Mesodermal cell (in vitro differentiated cells): ENCODE results near the gene CBX2.

ENCODE experiments used
- H3K27ac ChIP-seq: 2 replicates; pipeline ENCODE4 v1.7.0; 2013; ENCODE audit warnings: mild to moderate bottlenecking, low read depth, low read length, moderate library complexity; ENCODE audit not compliant: severe bottlenecking
- H3K36me3 ChIP-seq: 2 replicates; pipeline ENCODE4 v1.7.1; 2013; ENCODE audit warnings: mild to moderate bottlenecking, low read length, moderate library complexity; ENCODE audit not compliant: control insufficient read depth, insufficient read depth
- H3K4me1 ChIP-seq: one replicate; pipeline ENCODE4 v1.7.1; 2013; ENCODE audit warnings: mild to moderate bottlenecking, low read length; ENCODE audit not compliant: insufficient read depth, control insufficient read depth, poor library complexity, severe bottlenecking
- H3K4me3 ChIP-seq: 2 replicates; pipeline ENCODE4 v1.7.0; 2013; ENCODE audit warnings: low read length, control low read depth, mild to moderate bottlenecking; ENCODE audit not compliant: insufficient read depth, poor library complexity, severe bottlenecking; ENCODE audit errors: extremely low read depth
- H3K9me3 ChIP-seq: 2 replicates; pipeline ENCODE4 v1.7.1; 2013; ENCODE audit warnings: mild to moderate bottlenecking, low read length, moderate library complexity; ENCODE audit not compliant: control insufficient read depth
- WGBS, 2 experiments: methylation state at CpG; one replicate each; pipeline ENCODE4 v1.1.5; 2013; ENCODE audit warnings: missing lambda C conversion rate in 2 of 2; ENCODE audit not compliant: insufficient coverage in 2 of 2; 5-methylcytosine and 5-hydroxymethylcytosine counted together

The CBX2 gene

DNA sequence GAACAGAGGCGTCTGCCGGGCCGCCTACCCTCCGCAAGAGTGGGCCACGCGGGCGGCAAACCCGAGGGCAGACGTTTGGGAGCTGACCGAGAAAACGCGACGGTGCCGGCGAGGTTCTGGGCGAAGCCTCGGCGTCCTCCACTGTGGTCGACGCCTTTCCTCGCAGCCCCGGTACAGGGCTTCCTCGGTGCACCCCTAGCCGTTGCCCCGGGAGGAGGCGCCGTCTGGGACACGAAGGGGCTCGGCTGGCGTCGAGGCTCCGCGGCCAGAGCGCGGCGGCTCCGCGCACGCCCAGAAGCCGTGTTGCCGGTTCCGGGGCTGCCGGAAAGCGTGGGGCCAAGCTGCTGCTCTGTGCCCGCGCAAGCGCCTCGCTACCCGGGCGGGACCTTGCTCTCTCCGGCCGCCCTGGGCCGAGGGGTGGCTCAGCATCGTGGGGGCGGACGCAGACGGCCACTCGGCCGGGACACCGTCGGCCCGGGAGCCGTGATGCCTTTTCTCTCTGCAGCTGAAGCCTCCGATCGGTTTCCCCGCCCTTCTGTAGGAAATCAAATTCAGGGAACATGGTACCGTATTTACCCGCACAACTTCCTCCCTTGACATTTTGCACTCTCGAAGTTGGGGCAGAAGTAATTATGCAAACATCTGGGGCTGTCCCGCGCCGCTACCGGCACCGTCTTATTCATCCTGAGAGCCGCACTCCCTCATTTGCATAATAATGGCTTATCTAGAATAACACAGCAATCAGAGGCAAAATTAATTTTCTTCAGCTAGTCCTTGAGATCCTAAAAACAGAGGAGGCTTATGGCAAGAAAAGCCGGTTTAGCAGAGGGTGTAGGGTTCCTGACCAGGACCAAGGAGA, 26.3 kb downstream of the CBX2 start:
- H3K4me1 ChIP-seq = peaks cover 7% of the 10 kb centered on the region
- 2% methylated on average over 73 to 75 of the region's 76 CpGs for WGBS, 2 experiments
- no peaks in the 10 kb centered on the region for H3K9me3 ChIP-seq
- H3K27ac ChIP-seq = no peak overlapping the region
- H3K36me3 ChIP-seq = no peaks in the 10 kb centered on the region
- H3K4me3 ChIP-seq = peak overlapping the region; percentile 5

DNA sequence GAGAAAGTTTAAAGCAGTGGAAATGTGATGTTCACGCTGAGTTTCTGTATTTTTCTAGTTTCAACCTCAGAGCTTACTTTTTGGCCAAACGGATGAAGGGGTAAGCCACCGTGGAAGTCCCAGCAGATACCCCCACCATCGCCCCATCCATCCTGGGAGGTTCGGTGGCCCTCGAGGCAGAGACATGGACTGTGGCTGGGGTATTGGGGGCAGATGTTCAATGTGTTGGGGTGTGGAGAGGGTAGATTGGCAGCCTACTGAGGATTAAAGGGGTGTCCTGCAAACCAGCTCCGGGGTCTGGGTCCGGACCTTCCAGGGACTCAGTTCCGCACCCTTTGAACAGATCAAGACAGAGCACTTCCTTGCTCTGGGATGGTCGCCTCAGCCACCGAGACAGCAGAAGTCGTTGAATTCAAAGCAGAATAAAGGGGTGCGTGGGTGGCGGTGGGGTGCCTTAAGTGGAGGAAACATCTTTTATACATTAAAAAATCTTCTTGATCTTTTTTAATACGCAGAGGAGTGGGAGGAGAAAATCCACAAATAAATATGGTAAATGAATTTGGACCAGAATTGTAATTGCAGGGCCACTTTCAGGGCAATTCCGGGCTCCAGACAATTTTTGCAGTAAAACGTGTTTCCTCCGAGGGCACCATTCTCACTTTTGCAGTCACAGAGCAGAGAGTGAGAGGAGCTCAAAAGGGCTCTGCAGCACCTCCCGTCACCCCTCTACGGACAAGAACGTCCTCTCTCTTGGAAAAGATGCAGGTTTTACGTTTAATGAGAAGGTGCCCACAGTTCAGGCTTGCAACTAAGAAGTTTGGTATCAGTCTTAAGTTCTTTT, 27.1 kb downstream of the CBX2 start:
- Histone ChIP-seq H3K4me1 (peaks cover 5% of the 10 kb centered on the region), H3K27ac (no peak overlapping the region)
- 6 to 12% methylated on average over 9 to 11 of the region's 22 CpGs for WGBS, 2 experiments

DNA sequence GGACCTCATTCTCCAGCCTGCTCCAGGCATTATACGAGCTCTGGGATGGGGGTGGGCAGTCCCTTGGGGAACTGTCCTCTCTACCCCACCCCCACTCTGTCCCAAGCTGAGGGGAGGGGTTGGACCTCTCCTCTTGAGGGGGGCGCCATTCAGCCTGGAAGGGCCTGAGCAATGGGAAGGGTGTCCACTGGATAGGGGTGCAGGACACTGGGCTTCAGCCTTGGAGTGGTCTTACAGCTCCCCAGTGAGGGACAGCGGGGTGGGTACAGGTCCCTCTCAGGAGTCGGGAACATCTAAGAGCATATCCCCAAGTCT, 28.5 kb downstream of the CBX2 start:
- Histone ChIP-seq H3K27ac (no peak overlapping the region), H3K4me1 (peaks cover 9% of the 10 kb centered on the region), H3K36me3 (no peaks in the 10 kb centered on the region), H3K9me3 (no peaks in the 10 kb centered on the region), H3K4me3 (no peak overlapping the region)
- 11 to 47% methylated on average over 2 of the region's 4 CpGs for WGBS, 2 experiments

More for the DNA sequence above, 27.1 kb downstream of the CBX2 start:
- Histone ChIP-seq H3K4me3 (no peak overlapping the region), H3K9me3 (no peaks in the 10 kb centered on the region), H3K36me3 (no peaks in the 10 kb centered on the region)

DNA sequence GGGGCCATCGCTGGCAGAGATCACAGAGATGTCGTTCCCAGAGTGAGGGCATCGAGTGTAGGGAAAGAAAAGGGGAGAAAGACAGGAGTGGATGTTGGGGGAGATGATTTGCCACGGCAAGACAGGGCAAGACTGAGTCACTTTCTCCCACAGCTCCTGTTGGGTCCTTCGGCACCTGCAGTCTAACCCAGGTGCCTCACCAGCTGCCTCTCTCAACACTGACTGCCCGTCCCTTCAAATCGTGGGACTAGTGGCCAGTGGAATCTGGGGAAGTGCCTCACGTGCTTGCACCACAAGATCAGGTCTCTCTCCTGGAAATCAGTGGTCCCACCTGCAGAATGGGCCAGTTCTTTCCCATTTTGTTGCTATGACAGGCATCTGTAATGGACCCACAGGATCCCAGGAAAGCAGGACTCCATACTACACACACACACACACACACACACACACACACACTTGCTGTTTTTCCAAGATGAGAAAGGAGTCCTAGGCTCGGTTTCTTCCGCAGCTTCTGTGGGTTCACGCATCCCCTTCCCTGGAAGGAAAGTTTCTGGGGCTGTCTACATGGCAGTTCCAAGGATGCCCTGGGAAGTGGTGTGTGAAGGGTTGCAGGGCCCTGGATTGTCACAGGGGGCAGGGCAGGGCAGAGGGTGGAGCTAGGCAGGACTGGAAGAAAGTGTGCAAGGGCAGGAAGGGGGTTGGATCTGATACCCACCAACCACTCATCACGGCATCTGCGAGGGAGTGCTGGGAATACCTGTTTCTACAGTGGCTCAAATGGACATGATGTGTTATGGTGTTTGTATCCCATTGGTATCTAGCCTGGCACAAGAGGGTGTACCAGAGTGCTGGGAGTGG, 29.1 kb downstream of the CBX2 start:
- WGBS, 2 experiments = 34 to 44% methylated on average over 11 to 12 of the region's 13 CpGs
- H3K36me3 ChIP-seq = no peaks in the 10 kb centered on the region
- H3K9me3 ChIP-seq = no peaks in the 10 kb centered on the region
- H3K4me1 ChIP-seq = peaks cover 12% of the 10 kb centered on the region
- H3K4me3 ChIP-seq = no peak overlapping the region
- no peak overlapping the region for H3K27ac ChIP-seq

DNA sequence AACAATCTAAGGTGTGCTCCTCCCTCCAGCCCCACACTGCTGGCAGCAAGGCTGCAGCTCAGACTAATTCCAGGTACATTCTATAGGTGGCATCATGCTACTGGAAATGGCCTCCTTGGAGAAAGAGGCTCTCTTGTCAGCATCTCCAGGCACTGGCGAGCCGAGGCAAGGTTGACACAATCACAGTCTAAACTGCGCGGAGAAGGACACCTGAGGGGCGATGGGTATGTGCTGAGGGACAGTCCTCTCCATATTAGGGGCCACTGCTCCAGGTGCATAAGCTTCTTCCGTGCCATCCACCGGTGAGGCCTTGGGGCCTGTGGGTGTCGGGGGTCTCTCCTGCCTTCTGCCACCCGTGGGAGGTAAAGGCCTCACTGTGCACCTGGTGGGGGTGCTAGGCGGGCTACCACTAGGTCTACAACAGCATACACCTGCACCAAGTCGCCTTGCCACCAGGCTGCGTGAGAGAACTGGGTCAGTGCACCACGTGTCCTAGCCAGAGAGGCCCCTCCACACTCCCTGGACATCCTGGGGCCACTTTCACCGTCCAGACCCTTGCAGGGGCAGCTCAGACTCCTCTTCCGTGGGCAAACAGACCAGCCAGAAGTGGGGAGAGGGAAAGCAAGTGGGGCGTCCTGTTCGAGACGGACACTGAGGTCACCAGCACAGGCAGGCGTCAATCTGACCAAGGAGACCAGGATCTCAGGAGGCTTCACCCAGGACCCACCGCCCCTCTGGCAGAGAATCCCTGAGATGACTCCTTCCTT, 31.0 kb downstream of the CBX2 start:
- no peak overlapping the region for H3K4me3 ChIP-seq
- 19 to 23% methylated on average over 15 to 17 of the region's 20 CpGs for WGBS, 2 experiments
- no peak overlapping the region for H3K27ac ChIP-seq
- no peaks in the 10 kb centered on the region for H3K9me3 ChIP-seq
- peaks cover 12% of the 10 kb centered on the region for H3K4me1 ChIP-seq
- H3K36me3 ChIP-seq = no peaks in the 10 kb centered on the region

DNA sequence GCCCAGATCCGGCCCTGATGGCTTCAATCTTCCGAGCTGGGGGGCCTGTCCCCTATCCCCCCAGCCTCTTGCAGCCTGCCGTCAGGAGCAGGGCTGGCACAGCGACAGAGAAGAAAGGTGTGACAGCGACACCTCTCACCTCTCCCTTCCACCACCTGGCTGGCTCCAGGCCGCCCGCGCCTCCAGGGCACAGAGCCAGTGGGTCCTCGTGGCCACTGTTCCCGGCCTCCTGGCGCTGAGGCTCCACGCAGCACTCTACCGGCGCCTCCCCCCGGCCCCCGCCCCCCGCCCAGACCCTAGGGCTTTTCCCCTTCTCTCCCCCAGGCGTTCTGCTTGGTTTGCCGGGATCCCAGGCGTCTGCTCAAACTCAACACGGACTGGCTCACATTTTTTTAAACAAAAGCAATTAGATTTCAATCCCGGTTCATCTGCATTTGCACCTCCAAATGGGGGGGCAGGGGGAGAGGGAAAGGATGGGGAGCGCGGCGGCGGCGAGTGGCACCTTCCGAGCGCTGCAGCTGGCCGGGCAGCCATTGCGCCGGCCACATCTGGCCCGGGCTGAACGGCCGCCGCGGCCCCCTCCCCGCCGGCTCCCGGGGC, 31.7 kb downstream of the CBX2 start:
- no peaks in the 10 kb centered on the region for H3K36me3 ChIP-seq
- WGBS, 2 experiments = 2 to 3% methylated on average over 11 to 12 of the region's 40 CpGs
- no peaks in the 10 kb centered on the region for H3K9me3 ChIP-seq
- H3K27ac ChIP-seq = no peak overlapping the region
- no peak overlapping the region for H3K4me3 ChIP-seq
- peaks cover 12% of the 10 kb centered on the region for H3K4me1 ChIP-seq

DNA sequence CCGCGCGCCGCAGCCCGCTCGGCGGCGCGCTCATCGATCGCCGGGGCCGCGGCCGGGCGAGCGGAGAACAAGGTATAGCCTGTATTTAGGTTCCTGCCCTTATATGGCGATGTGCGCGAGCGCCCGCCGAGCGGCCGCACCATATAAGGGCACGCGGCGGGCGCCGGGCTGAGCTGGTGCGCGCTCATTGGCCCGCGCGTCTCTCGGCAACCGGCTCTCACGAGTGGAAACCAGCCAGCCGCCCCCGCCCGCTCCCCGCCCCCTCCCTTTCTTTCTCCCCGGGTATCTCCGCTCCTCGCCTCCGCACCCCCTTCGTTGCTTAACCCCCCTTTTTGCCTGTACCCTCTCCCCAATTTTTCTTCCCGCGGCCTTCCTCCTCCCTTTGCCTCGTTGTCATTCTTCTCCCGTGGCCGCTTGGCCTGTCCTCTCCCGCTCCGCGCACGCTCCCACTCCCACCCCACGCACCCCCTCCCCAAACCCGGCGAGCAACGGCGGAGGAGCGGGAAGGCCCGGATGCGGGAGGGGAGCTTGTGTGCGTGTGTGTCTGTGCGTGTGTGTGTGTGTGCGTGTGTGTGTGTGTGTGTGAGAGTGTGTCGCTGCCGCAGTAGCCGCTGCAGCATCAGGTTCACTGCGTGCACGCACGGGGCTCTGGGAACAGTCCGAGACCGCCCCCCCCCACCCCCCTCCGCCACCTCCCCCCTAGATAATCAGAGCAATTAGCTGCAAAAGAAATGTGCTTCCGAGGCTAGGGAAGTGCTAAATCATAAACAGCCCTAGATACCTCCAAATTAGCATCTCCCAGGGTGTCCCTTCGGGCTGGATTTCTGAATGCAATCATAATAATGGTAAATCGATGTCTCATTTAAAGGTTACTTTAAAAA, 32.4 kb downstream of the CBX2 start:
- Histone ChIP-seq H3K9me3 (no peaks in the 10 kb centered on the region), H3K27ac (no peak overlapping the region), H3K4me1 (peaks cover 16% of the 10 kb centered on the region), H3K36me3 (no peaks in the 10 kb centered on the region), H3K4me3 (peak overlapping the region; percentile 24)
- WGBS, 2 experiments = 0% methylated on average over 37 to 41 of the region's 79 CpGs

DNA sequence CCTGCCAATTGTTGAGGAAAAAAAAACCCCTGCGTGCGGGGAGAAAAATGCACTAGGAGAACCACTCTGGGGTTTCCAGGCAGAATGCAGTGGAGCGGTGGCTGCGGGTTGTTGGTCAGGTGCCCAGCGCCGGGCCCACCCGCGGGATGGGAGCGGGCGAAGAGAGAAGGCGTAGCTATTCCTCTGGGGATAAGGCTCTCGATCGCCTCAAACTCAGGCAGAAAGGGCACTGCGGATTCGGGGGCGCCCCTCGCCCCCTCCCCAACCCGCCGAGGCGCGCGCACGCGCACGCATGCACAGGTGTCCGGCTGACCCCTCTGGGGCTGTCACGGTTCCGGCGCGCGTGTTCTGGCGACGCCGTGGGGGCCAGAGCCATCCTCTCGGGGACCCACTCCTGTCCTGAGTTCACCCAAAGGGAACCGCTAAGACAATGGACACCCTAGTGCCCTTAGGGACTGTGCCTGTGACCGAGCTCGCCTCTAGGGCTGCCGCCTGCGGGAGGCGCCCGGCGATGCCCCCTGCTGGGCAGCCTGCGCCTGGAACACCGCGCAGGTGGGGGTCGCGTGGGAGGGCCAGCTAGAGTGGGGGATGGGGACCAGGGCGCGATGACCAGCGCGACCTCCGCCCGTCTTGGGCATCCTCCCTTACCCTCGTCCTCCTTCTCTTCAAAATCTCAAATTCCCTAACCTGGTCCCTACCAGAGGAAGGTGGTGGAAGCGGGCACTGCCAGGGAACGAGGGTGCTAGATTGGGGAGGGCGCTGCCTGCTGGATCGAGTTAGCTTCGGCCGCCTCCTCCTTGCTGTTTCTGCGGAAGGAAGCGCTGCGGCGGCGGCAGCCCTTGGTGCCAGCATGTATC, 33.3 kb downstream of the CBX2 start:
- Histone ChIP-seq H3K4me3 (no peak overlapping the region), H3K36me3 (no peaks in the 10 kb centered on the region), H3K4me1 (peaks cover 16% of the 10 kb centered on the region), H3K9me3 (no peaks in the 10 kb centered on the region), H3K27ac (no peak overlapping the region)
- WGBS, 2 experiments = 1 to 2% methylated on average over 38 to 46 of the region's 66 CpGs
